AG04450 (cell line): Measurements from ENCODE around the gene GGT7. TPM values are rescaled to one million over a fixed set of nuclear protein-coding genes. Genes with fewer than 3 reads are reported as not detected.

Experiments
- CTCF ChIA-PET: fragments of 300-600, 350-600 bp; formaldehyde crosslinking; extraction: SDS; loops from one replicate; lab custom pipeline; 2022; ENCODE audit warnings: antibody characterized with exemption, inconsistent platforms; lab: Charles Lee
- POLR2A ChIA-PET: fragments of 350-600 bp; formaldehyde crosslinking; extraction: SDS; loops from one replicate; lab custom pipeline; 2021; ENCODE audit warnings: antibody characterized with exemption, inconsistent platforms; lab: Yijun Ruan, JAX
- DNase-seq: peaks from one replicate; pipeline ENCODE4 v3.0.0-alpha.2; 2011; ENCODE audit warnings: low read depth, low spot score
- H3K27ac ChIP-seq: one replicate; pipeline ENCODE4 v1.5.1; 2012; ENCODE audit warnings: low read depth, low read length, control low read depth
- H3K27me3 ChIP-seq: one replicate; pipeline ENCODE4 v1.6.0; 2012; ENCODE audit warnings: low read length; ENCODE audit not compliant: control insufficient read depth, insufficient read depth
- H3K4me3 ChIP-seq: 2 replicates; pipeline ENCODE4 v1.5.1; 2011; ENCODE audit warnings: mild to moderate bottlenecking, low read depth, low read length, control low read depth
- H3K9me3 ChIP-seq: 2 replicates; pipeline ENCODE4 v1.5.1; 2012; ENCODE audit warnings: low read length; ENCODE audit not compliant: control insufficient read depth, insufficient read depth
- polyA plus RNA-seq: library from polyadenylated mRNA; depleted of rRNA; stranded (reverse); fragments of >200 nt; gene quantifications from 2 replicates; pipeline ENCODE4 v1.2.3, GENCODE V29; 2011
- TF ChIP-seq, protein P1 (sequence below): IDR thresholded peaks from 2 replicates; pipeline ENCODE4 v1.5.1; 2011; ENCODE audit warnings: low read depth, low read length, control low read depth, inconsistent platforms

Gene GGT7
- polyA plus RNA-seq, 1 experiment = 12.1 TPM

DNA sequence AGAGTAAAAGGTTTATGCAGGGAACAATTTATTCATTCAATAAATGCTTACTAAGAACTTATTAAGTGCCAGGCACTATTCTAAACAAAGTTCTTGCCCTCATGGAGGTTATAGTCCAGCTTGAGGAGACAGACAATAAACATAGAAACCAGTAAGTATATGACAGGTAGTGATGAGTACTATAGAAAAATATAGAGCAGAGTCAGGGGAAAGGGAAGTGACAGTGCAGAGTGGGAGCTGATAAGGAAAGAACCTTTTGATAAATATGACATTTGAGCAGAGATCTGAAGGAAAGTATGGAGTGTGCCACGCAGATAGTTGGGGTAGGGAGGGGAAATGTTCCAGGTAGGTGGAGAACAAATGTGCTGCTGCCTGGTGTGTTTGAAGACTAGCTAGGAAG, 15.8 kb upstream of the GGT7 start:
- Histone ChIP-seq H3K9me3 (no peaks in the 10 kb centered on the region), H3K27ac (no peak overlapping the region), H3K4me3 (no peak overlapping the region), H3K27me3 (no peaks in the 10 kb centered on the region)
- ChIA-PET CTCF (interaction anchor here (1.5 kb wide), 1 partner anchor 14 kb away, joined by 8 read pairs; no protein-coding TSS in a partner anchor), POLR2A (no interaction called here)
- TF ChIP-seq, protein P1, sequence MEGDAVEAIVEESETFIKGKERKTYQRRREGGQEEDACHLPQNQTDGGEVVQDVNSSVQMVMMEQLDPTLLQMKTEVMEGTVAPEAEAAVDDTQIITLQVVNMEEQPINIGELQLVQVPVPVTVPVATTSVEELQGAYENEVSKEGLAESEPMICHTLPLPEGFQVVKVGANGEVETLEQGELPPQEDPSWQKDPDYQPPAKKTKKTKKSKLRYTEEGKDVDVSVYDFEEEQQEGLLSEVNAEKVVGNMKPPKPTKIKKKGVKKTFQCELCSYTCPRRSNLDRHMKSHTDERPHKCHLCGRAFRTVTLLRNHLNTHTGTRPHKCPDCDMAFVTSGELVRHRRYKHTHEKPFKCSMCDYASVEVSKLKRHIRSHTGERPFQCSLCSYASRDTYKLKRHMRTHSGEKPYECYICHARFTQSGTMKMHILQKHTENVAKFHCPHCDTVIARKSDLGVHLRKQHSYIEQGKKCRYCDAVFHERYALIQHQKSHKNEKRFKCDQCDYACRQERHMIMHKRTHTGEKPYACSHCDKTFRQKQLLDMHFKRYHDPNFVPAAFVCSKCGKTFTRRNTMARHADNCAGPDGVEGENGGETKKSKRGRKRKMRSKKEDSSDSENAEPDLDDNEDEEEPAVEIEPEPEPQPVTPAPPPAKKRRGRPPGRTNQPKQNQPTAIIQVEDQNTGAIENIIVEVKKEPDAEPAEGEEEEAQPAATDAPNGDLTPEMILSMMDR = no peak
- DNase-seq = no peak

- no peaks in the 10 kb centered on the region for H3K9me3 ChIP-seq
- H3K4me3 ChIP-seq = no peak overlapping the region
- no peaks in the 10 kb centered on the region for H3K27me3 ChIP-seq
- ChIA-PET POLR2A (no interaction called here), CTCF (interaction anchor here (0.6 kb wide), 1 partner anchor 48 kb away, joined by 3 read pairs; no protein-coding TSS in a partner anchor)
- no peak overlapping the region for H3K27ac ChIP-seq
- TF ChIP-seq, protein P1 = no peak
- no peak for DNase-seq
These were observed 14.4 kb upstream of the GGT7 start for GRCh38 chr20:34887023-34887422.

GRCh38 chr20:34886122-34886521, 13.5 kb upstream of the GGT7 start:
- Histone ChIP-seq H3K9me3 (no peaks in the 10 kb centered on the region), H3K27me3 (no peaks in the 10 kb centered on the region), H3K4me3 (no peak overlapping the region), H3K27ac (no peak overlapping the region)
- ChIA-PET POLR2A (no interaction called here), CTCF (interaction anchor here (0.6 kb wide), 1 partner anchor 49 kb away, joined by 3 read pairs; no protein-coding TSS in a partner anchor)
- TF ChIP-seq, protein P1 = no peak
- no peak for DNase-seq

DNA sequence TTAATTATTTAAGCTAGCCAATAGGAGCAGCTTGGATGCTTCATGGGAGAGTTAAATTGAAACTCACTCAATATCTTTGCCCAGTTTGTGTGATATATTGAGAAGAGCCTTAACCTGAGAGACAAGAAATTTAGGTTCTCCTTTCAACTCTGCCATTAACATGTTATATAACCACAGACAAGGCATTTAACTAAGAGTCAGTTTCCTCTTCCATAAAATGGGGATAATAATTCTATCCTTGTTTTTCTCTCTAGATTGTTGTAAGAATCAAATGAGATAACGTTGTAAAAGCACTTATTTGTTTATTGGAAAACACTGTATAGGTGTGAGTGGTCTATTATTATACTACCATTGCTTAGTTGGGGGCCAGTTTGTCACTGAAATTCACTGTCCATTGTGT, 11.6 kb upstream of the GGT7 start:
- Histone ChIP-seq H3K4me3 (no peak overlapping the region), H3K9me3 (no peaks in the 10 kb centered on the region), H3K27ac (no peak overlapping the region), H3K27me3 (no peaks in the 10 kb centered on the region)
- CTCF ChIA-PET = no interaction called here
- POLR2A ChIA-PET = interaction anchor here (0.5 kb wide), 1 partner anchor 99 kb away, joined by 3 read pairs; no protein-coding TSS in a partner anchor
- TF ChIP-seq, protein P1 = no peak
- DNase-seq = no peak

DNA sequence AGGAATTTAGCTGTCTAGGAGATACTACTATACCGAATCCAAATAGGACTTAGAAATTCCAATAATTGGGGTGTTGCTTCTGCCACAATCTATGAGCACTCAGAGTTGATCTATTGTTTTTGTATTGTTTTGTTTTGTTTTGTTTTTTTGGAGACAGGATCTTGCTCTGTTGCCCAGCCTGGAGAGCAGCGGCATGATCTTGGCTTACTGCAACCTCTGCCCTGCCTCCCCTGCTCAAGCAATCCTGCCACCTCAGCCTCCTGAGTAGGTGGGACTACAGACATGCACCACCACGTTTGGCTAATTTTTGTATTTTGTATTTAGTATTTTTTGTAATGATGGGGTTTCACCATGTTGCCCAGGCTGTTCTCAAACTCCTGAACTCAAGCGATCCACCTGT, 11.2 kb upstream of the GGT7 start:
- no peak for DNase-seq
- POLR2A ChIA-PET = no interaction called here
- CTCF ChIA-PET = no interaction called here

More for the DNA sequence above, 11.2 kb upstream of the GGT7 start:
- TF ChIP-seq, protein P1 = no peak
- H3K9me3 ChIP-seq = no peaks in the 10 kb centered on the region
- no peaks in the 10 kb centered on the region for H3K27me3 ChIP-seq
- no peak overlapping the region for H3K4me3 ChIP-seq
- no peak overlapping the region for H3K27ac ChIP-seq
